Ramos (cell line): ENCODE results near the gene FCGR2B.
"Not testable (repeated sequence)": the region's sequence is repeated elsewhere in the genome, so short reads cannot be mapped to it uniquely, and the experiment has no call there.

Experiments
- in situ Hi-C: fragments of 300-500 bp; cut with MboI; formaldehyde crosslinking; loops from one replicate; pipeline ENCODE4 v1.14.3; 2022; ENCODE audit warnings: low sequenced_read_pairs; ENCODE audit not compliant: unreplicated experiment

Gene FCGR2B

DNA sequence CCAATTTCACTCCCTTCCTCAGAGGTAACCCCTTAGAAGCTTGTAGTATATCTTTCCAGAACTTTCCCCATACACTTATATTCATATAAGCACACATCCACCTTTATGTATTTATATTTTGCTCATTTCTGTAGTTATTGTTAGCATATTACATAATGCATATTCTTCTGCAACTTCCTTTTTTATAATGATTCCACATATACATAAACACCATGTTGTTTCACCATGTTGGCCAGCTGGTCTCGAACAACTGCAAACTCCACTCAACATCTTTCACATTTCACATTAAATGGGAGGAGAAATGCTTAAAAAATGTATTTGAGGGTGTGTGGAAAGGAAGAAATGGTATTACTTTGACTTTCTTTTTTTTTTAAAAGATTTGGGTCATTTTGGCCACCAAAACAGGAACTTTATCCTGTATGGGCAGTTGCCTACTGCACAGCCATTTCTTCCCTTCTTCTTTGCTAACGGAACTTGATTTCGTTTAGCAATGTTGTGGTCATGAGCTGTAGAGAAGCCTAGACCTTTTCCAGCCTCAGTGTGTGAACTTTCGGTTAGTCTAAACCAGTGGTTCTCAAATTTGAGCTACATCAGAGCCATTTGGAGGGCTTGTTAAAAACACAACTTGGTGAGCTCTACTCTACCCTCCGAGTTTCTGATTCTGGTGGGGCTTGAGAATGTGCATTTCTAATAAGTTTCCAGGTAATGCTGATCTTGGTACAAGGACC lies 19.3 kb upstream of the FCGR2B start:
- in situ Hi-C loops: loop anchor here (25.0 kb wide), 1 partner anchor 94 kb away; the partner anchor contains the start of gene DUSP12

DNA sequence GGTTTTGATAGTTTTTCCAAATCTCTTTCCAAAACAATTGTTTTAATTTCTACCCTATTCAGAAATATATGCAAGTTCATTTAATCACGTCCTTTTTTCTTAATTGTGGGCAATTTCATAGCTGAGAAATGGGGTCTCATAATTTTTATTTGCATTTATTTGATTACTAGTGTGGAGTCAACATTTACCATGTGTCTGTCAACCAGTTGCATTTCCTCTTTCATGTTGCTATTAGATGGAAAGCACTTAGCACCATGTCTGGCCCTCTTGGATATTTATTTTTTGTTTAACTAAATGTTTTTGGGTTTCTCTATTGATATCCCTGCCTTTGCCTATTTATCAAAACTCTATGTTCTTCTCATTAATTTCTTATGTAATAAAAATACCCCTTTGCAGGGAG lies 18.1 kb upstream of the FCGR2B start:
- in situ Hi-C loops: loop anchor here (25.0 kb wide), 1 partner anchor 92 kb away; the partner anchor contains the start of gene DUSP12

DNA sequence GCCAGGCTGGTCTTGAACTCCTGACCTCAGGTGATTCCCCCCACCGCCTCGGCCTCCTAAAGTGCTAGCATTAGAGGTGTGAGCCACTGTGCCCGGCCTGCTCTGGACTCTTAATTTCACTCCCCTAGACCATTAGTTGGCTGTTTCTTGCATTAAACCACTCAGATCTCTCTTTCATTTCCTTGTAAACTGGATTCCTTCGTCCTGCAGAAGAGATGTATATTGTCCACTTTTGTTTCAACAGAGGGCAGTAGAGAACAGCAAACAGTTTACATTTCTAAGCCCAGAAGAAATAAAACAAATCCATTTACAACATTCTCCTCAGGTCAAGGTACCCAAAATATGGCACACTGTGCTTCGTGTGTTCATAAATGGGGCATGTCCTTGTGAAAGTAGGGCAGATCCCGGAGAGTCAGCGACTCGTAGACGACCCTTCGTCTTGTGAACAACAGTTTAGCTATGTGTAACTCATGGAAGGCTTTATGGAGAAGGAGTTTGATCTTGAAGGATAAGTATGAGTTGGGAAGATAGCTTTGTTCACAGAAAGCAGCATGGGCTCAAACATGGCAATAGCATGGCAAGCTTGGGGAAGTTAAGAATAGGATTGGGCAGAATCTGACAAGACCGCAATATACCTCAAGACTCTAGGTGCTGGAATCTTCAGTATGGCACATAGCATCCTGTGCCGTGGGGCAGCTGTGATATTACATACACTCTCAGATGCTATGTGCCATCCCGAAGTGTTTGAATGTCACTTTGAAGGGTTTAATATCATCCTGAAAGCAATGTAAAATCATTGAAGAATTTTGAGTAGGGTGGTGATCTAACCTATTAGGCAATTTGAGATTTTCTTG lies 15.2 kb upstream of the FCGR2B start:
- in situ Hi-C loops: loop anchor here (25.0 kb wide), 1 partner anchor 90 kb away; the partner anchor contains the start of gene DUSP12

DNA sequence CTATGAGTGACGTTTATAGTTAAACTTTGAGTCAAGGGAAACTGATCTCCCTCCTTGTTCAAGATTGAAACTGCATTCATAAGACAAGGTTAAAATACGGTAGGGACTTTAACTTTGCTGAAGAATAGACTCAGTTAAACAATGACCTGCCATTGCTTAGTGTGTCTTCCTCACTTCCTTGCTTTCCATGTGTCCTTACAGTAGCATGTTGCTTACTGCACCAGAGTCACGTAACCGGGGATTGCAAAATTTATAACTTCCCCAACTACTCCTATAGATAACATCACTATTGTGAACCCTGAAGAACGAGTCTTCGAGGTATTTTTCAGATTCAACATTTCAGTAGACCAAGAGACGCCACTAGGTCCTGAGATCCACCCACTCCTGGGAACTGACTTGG lies 9.4 kb upstream of the FCGR2B start:
- in situ Hi-C loops: not testable (repeated sequence)

DNA sequence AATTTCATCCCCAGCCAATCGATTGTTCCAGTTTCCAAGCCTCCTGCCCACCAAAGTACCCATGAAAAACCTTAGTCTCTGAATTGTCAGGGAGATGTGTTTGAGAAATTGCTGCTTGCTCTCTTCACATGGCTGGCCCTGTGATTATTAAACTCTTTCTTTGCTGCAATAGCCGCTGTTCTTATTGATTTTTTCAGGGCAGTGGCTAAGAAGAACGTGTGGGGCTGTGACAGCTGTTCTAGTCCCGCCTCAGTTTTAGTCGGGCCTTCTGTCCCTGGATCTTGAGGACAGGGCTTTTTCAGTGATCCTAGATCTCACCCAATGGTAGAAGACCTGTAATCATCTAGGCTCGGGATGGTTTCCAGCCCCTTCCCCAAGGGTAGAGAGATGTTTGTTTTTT lies 9.0 kb upstream of the FCGR2B start:
- in situ Hi-C loops: not testable (repeated sequence)

DNA sequence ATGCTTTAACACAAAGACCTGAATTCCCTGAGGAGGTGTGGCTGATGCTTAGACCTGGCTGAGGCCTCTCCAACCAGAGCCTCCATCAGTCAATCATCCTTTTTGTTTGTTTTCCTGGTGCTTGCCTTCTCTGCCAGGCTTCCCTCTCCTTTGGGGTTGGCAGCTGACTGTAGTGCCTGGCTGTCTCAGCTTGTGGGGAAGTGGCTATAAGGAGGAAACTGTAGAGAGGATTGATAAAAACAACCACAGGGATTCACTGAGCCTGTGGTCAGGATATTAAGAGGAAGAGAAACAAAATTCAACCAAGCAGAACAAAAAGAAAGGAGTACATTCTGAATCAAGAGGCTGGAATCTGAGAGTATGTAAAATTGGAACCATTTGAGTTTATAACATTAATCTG lies 4.4 kb upstream of the FCGR2B start:
- in situ Hi-C loops: not testable (repeated sequence)

DNA sequence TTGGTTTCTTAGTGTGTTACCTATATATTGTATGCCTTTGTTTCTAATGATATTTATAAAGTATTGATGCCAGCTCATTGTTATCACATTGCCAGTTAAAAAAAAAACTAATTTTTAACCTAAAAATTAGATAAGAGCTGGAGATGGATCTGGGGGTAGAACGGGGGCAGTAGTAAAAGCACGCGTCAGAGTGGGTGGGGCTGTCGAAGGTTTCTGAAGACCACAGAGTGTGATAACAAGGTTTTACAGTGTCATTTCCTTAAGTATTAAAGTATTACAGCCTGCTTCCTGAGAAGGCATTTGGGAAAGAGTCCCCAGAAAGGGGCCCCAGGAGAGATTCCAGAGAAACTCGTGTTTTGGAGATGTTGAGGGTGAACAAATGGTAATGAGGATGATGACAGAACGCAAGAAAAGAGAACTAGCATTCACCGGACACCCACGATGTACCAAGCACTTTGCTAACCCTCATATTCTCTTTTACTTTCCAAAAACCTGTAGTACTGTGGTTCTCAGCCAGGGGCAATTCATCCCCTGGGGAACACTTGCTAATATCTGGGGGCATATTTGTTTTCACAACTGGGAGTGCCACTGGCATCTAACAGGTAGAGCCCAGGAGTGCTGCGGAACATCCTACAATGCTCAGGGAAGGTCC lies 1.2 kb upstream of the FCGR2B start:
- in situ Hi-C loops: not testable (repeated sequence)

DNA sequence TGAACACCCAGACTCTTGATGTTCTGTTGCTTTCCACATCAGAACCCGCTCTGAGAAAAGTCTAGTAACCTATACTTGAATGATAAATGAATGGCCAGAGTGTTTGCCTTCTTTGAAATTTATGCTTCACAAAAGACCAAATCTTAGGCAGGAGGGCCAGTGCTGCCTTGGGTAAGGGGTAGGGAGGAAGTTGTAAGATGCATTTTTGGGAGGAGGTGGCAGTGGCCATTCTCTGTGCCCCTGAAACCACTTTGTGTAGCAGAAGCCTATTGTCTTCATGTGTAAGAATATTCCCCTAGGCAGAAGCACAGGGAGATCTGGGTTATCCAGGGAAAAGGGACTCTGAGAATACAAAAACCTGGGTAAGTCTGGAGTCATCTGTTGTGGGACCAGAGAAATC lies 626 bp downstream of the FCGR2B start:
- in situ Hi-C loops: not testable (repeated sequence)

DNA sequence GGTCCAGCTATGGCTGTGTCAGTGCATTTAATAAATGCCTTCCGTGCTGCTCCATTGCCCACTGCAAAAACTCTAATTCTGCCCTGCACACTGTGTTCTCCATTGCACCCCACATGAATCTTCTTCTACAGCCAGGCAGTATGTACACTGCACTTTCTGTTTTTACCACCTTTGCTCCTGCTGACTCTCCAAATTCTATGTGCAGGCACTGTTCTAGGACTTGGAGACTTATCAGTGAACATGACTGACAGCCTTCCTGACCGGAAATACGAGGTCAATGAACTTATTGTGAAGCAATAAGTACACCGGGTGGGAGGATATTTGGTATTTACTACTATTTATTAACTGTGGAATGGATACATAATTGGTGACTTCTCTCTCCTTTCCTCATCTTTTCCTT lies 1.7 kb downstream of the FCGR2B start:
- in situ Hi-C loops: not testable (repeated sequence)

DNA sequence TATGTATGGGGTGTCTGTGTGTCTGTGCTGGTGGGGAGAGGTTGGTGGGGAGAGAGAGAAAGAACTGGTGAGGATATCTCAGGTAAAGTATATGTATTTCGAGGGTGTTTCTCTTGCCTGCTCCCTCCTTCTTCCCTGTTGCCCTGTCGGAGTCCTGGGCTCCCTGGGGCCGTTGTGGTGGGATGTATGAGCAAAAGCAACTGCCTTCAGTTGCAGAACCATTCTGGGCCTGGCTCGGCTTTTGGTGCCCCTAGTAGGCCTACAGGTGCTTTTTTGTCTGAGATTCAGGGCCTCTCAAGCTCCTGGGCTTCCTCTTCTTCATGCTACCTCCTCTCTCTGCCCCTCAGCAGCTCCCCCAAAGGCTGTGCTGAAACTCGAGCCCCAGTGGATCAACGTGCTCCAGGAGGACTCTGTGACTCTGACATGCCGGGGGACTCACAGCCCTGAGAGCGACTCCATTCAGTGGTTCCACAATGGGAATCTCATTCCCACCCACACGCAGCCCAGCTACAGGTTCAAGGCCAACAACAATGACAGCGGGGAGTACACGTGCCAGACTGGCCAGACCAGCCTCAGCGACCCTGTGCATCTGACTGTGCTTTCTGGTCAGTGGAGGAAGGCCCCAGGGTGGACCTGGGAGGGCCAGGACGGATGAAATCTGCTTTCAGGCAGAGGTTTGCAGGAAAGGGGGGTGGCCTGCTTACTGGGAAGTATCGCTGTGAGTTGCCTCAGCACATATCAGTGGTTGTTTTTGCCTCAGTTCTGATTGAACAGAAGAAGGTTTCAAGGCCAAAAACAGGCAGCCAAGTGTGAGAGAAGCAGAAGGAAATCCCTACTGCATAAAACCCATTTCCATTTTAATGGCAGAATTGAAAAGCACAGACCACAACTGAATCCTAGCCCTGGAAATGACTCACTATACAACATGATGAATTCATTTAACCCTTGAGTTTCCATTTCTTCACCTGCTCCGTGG lies 8.4 kb downstream of the FCGR2B start:
- in situ Hi-C loops: not testable (repeated sequence)

DNA sequence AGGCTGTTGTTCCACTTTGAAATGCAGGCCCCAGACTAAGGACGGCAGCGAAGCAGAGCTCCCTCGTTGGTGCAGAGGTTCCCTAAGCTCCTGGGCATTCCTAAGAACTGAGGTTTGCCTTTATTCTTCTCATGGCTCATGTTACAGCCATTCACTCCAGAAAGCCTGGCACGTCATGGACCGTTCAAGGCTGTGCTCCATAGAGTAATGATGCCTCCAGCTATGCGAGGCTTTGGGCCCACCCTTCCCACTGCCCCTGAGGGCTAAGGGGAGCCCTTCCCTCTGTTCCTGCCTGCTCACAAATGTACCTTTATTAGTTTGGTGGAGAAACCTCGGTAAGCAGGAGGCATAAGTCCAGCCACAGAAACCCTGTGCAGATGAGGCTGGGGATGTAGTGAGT lies 10.5 kb downstream of the FCGR2B start:
- in situ Hi-C loops: not testable (repeated sequence)

DNA sequence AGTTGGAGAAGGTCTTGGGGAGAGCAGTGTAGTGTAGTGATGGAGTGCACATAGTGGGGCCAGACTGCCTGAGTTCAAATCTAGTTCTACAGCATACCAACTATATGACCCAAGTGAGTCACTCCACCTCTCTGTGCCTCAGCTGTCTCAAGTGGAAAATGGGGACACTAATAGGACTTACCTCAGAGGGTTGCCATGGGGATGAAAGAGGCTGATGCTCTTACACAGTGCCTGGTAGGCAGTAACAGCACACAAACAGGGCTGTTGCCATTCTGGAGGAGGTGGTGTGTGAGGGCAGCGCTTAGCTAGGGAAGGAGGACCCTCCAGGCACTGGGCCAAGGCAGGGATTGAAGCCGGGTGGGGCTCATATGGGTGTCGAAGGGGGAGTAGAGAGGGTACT lies 11.5 kb downstream of the FCGR2B start:
- in situ Hi-C loops: not testable (repeated sequence)

DNA sequence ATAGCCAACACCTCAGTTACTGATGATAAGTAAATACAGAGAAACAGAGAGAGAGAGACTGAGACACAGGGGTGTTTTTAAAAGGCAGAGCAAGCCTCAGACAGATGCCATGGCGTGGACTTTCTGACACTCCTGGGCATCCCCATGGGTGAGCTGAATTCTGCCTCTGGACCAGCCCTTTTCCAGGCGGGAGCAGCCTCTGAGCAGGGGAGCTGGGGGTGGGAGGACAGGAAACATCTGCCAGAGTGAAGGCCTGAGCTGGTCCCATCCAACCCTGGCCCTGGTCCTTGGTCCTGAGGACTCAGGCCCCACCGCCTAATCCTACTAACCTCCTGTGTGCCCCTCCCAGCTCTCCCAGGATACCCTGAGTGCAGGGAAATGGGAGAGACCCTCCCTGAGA lies 12.0 kb downstream of the FCGR2B start:
- in situ Hi-C loops: not testable (repeated sequence)

DNA sequence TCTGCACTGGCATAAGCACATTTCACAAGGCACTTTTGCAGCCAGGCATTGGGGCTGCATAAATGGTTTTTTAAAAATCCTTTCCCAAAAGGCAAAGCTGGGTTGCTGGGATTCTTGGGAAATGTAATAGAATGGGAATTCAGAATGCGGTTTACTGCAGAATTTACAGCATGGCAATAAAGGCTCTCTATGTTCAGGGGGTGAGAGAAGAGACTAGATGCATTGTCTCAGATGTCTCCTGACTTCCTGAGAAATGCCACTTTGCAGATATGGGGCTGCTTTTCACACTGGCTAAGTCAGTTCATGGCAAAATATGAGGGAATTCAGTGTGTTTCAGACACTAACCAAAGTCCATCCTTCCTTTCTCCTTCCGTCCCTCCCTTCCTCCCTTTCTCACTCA lies 13.5 kb downstream of the FCGR2B start:
- in situ Hi-C loops: no loop called here

DNA sequence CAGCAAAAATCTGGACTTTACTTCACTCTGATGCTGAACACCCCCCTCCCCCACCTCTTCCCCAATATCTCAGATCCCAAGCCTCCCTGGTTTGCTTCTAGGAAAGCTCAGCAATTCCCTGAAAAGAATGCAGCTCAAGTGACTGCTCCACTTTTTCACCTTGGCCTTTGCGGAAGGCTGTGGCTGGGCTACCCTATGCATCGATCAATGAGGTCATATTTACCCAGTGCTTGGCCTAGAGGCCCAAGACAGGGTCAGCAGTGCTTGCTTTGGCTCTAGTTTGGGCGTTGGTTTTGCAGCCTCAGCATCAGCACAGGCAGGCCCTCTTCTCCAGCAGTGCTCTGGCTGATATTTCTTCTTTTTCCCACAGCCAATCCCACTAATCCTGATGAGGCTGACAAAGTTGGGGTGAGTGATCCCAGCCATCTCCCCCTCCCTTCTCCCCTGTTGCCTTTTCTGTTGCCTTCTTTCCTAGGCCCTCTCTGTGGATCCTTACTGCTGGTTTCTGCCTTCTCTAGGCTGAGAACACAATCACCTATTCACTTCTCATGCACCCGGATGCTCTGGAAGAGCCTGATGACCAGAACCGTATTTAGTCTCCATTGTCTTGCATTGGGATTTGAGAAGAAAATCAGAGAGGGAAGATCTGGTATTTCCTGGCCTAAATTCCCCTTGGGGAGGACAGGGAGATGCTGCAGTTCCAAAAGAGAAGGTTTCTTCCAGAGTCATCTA lies 14.2 kb downstream of the FCGR2B start:
- in situ Hi-C loops: no loop called here

DNA sequence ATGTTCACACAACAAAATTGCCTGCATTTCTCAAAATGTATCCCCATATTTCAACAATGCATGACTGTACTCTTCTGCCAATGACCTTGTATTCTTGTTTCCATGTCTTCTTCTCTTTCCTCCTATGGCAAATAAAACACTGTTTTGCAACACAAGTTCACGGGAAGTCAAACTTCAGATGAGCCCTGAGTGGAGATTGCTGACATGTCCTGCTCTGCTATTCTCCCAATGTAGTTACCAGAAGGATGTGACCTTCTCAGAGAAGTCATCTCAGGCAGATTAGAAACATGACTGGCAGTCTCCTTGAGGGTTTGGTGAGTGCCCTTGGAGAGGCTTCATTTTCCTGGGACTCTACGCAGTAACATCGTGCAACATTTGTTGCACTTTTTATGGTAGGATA lies 15.6 kb downstream of the FCGR2B start:
- in situ Hi-C loops: no loop called here

DNA sequence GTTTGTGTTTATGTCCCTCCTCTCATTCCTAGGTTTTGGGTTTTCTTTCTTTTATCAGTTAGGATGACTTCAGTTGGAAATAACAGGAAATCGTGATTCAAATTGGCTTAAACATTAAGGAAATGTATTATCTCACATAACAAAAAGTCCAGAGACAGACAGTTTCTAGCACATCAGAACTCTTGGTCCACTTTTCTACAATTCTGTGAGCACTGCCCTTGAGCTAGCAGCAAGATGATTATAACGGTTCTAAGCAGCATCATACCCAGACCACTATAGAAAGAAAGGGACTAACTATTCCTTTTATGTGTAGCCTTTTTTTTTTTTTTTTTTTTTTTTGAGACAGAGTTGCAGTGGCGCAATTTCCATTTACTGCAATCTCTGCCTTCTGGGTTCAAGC lies 18.9 kb downstream of the FCGR2B start:
- in situ Hi-C loops: no loop called here

DNA sequence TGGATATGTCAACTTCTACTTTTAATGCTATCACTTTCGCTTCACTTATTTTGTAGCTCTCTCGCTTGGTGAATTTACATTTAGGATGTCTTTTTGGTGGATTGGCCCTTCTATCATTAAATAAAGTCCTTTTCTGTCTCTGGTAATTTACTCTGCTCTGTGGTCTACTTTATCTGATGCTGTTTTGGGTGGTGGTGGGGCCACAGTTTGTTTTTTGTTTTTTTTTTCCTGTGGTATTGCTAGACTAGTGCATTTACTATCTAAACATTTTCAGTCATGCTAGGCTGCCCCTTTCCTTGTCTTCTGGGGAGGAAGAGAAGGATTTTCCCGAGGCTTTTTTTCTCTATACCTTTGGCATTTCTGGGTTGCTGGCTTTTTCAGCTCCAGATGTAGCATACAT lies 26.0 kb downstream of the FCGR2B start:
- in situ Hi-C loops: no loop called here

DNA sequence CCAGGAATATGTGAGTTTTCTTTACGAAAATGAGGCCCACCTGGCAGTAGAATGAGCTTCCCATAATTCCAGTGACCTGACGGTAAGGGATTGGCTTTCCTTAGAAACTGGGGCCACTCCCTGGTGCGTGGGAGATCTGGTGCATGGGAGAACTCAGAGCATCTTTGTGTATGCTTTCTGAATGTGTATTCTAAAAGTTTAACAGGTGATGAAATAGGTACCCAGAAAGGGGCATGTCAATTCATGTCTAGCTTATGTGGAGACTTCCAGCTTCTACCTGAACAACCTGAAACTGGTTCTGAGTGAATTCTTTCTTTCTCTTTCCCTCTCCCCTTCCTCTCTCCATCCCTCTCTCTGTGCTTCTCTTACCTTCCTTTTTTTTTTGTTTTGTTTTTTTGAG lies 28.9 kb downstream of the FCGR2B start:
- in situ Hi-C loops: no loop called here
